Hair follicular keratinocyte (primary cell): ENCODE measurements around the gene GCA. TPM values are rescaled to one million over a fixed set of nuclear protein-coding genes. Genes with fewer than 3 reads are reported as not detected.

Source experiments
- total RNA-seq: library from RNA; depleted of rRNA; stranded (reverse); fragments of >200 nt; gene quantifications from 2 replicates; pipeline ENCODE4 v1.2.3, GENCODE V29; 2015

Gene GCA
- 11.8 and 16.7 TPM in 2 replicates for total RNA-seq

GRCh38 chr2:162343824-162344616 lies at the start of gene GCA:
Gene GCA (plus strand): TSS chr2:162344132. CDS start chr2:162344249, 117 bp downstream.

DNA sequence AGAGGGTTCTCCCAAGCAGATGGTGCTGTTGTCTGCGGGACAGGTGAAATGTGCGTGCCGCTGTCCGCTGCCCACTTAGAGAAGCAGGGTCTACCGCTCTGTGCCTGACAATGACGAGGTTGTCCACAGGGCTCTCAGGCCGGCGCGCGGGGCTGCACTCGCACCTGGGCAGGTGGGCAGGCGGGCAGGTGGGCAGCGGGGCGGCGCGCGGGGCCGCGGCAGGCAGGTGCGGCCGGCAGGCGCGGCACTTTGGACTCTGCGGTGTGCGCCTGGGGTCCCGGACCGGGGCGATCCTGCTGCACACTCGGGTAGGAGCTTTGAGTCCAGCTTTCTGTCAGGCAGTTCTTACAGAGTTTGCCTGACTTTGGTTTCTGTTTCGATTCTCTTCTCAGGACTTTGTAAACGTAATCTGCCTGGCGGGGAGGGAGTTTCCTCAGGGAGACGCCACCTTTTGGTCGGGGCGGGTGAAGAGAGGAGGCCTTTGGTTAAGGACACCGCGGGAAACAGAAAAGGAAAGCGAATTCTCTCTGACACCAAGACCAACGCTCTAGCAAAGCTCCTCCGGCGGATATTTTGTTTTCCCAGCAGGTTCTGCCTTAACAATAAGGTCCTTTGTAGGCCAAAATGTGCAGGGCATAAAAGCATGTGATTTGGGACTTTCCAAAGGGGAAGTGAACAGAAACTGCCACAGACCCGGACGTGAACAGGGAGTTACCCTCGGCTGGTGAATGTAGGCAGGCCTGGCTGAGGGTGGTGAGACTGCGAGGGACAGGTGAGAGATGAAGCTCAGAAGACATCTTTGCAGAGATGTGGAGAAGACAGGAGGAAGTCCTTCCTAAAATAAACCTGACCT lies 25.4 kb upstream of the GCA start, which contains the start of gene IFIH1:
IFIH1 (minus strand) TSS at position 357 of the 853 bp plus-strand sequence. CDS start 377 bp downstream, outside the sequence.

Other genes with a start within 250 kb of the GCA start
- gene GCG, start 191.9 kb upstream of the GCA start, total RNA-seq = not detected in 2 replicates
- 8.5 and 20.7 TPM in 2 replicates for gene FAP, start 100.7 kb upstream of the GCA start, total RNA-seq
- gene IFIH1, start 25.4 kb upstream of the GCA start, total RNA-seq = 4.8 and 8.3 TPM in 2 replicates